ENCODE results near the gene NOTO.
A peak's percentile ranks its signal among the peaks of the same experiment; 100 is the strongest.

DNA sequence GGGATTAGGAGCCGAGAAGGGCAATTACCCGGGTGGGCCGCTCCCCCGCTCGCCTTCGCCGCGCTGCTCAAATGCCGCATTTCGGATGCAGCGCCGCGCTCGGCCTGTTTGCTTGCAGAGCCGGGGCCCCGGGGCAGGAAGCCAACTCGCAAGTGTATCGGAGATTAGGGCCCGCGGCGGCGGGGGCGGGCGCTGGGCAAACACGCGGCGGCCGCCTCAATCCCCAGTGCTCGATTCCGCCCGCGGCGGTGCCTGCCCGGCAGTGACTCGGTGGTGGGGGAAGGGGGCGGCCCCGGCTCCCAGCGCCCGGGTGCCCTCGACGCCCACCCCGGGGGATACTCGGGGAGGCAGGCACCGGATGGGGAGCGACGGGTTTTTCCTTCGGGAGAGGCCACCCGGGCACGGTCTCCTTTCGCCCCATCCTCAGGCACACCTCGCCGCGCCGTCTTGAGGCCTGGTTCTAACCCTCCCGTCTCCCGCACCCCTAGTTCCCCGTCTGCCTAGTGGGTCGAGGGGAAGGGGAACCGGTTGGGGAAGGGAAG, 26.6 kb upstream of the NOTO start:
- TF ChIP-seq, protein P1, sequence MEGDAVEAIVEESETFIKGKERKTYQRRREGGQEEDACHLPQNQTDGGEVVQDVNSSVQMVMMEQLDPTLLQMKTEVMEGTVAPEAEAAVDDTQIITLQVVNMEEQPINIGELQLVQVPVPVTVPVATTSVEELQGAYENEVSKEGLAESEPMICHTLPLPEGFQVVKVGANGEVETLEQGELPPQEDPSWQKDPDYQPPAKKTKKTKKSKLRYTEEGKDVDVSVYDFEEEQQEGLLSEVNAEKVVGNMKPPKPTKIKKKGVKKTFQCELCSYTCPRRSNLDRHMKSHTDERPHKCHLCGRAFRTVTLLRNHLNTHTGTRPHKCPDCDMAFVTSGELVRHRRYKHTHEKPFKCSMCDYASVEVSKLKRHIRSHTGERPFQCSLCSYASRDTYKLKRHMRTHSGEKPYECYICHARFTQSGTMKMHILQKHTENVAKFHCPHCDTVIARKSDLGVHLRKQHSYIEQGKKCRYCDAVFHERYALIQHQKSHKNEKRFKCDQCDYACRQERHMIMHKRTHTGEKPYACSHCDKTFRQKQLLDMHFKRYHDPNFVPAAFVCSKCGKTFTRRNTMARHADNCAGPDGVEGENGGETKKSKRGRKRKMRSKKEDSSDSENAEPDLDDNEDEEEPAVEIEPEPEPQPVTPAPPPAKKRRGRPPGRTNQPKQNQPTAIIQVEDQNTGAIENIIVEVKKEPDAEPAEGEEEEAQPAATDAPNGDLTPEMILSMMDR (IDR thresholded peaks at IDR 0.05): peak; percentile 21
- peak; percentile 86 for TF ChIP-seq EZH2 (IDR thresholded peaks at IDR 0.05)
